NT2/D1 (cell line): ENCODE data around the gene CAMK2A.

Source experiments
- DNase-seq: peaks from one replicate; pipeline ENCODE4 v3.0.0-alpha.2; 2011; ENCODE audit warnings: low read depth, low spot score
- H3K27me3 ChIP-seq: 2 replicates; pipeline ENCODE4 v1.6.0; 2011; ENCODE audit warnings: mild to moderate bottlenecking; ENCODE audit not compliant: insufficient read length, insufficient read depth
- H3K36me3 ChIP-seq: 2 replicates; pipeline ENCODE4 v1.6.1; 2011; ENCODE audit warnings: mild to moderate bottlenecking, low read length, mixed read lengths; ENCODE audit not compliant: insufficient read depth, insufficient read length
- H3K4me1 ChIP-seq: 2 replicates; pipeline ENCODE4 v1.5.1; 2011; ENCODE audit not compliant: insufficient read depth, insufficient read length
- H3K4me3 ChIP-seq: 2 replicates; pipeline ENCODE4 v1.5.1; 2011; ENCODE audit warnings: low read depth; ENCODE audit not compliant: insufficient read length
- H3K9ac ChIP-seq: 2 replicates; pipeline ENCODE4 v1.6.0; 2011; ENCODE audit warnings: low read depth; ENCODE audit not compliant: insufficient read length
- H3K9me3 ChIP-seq: 2 replicates; pipeline ENCODE4 v1.5.1; 2011; ENCODE audit warnings: mild to moderate bottlenecking, low read length; ENCODE audit not compliant: insufficient read depth
- SUZ12 ChIP-seq: IDR thresholded peaks from 2 replicates; pipeline ENCODE4 v1.6.1; 2011; ENCODE audit not compliant: insufficient read length, insufficient read depth; ENCODE audit errors: extremely low read depth
- YY1 ChIP-seq: IDR thresholded peaks from 2 replicates; pipeline ENCODE4 v1.6.1; 2011; ENCODE audit not compliant: insufficient read length, insufficient read depth
- ZNF274 ChIP-seq: IDR thresholded peaks from 2 replicates; pipeline ENCODE4 v1.6.1; 2011; ENCODE audit warnings: mild to moderate bottlenecking, low read depth, low read length

The CAMK2A gene

GRCh38 chr5:150175536-150175935 lies 114.0 kb downstream of the CAMK2A start:
- no peak for TF ChIP-seq YY1
- TF ChIP-seq SUZ12, result no peak
- no peak for TF ChIP-seq ZNF274
- Histone ChIP-seq H3K27me3 (peaks cover 52% of the 10 kb centered on the region), H3K9ac (no peak overlapping the region), H3K4me3 (no peak overlapping the region), H3K9me3 (no peaks in the 10 kb centered on the region), H3K36me3 (no peaks in the 10 kb centered on the region), H3K4me1 (peaks cover 2% of the 10 kb centered on the region)
- DNase-seq, result no peak

GRCh38 chr5:150175076-150175475 lies 114.5 kb downstream of the CAMK2A start:
- Histone ChIP-seq H3K9ac (no peak overlapping the region), H3K4me3 (no peak overlapping the region), H3K9me3 (no peaks in the 10 kb centered on the region), H3K36me3 (no peaks in the 10 kb centered on the region), H3K4me1 (peaks cover 2% of the 10 kb centered on the region), H3K27me3 (peaks cover 56% of the 10 kb centered on the region)
- TF ChIP-seq YY1, result no peak
- no peak for TF ChIP-seq SUZ12
- TF ChIP-seq ZNF274, result no peak
- no peak for DNase-seq

- no peaks in the 10 kb centered on the region for H3K36me3 ChIP-seq
- H3K4me1 ChIP-seq, result peaks cover 2% of the 10 kb centered on the region
- TF ChIP-seq SUZ12 (no peak), YY1 (no peak), ZNF274 (no peak)
- H3K9me3 ChIP-seq, result no peaks in the 10 kb centered on the region
- no peak overlapping the region for H3K4me3 ChIP-seq
- DNase-seq, result no peak
- H3K9ac ChIP-seq, result no peak overlapping the region
- H3K27me3 ChIP-seq, result peaks cover 64% of the 10 kb centered on the region
Observed at GRCh38 chr5:150174285-150174684, 115.3 kb downstream of the CAMK2A start.

GRCh38 chr5:150173161-150173560 lies 116.4 kb downstream of the CAMK2A start:
- H3K9me3 ChIP-seq, result no peaks in the 10 kb centered on the region
- DNase-seq, result no peak
- peaks cover 2% of the 10 kb centered on the region for H3K4me1 ChIP-seq
- TF ChIP-seq SUZ12, result no peak
- no peak overlapping the region for H3K9ac ChIP-seq
- no peak overlapping the region for H3K4me3 ChIP-seq
- no peaks in the 10 kb centered on the region for H3K36me3 ChIP-seq
- peaks cover 71% of the 10 kb centered on the region for H3K27me3 ChIP-seq

GRCh38 chr5:150172556-150172955 lies 117.0 kb downstream of the CAMK2A start:
- Histone ChIP-seq H3K36me3 (no peaks in the 10 kb centered on the region), H3K9me3 (no peaks in the 10 kb centered on the region), H3K4me1 (peaks cover 2% of the 10 kb centered on the region), H3K4me3 (no peak overlapping the region), H3K27me3 (peaks cover 77% of the 10 kb centered on the region), H3K9ac (no peak overlapping the region)
- TF ChIP-seq SUZ12 (no peak), YY1 (no peak), ZNF274 (no peak)
- DNase-seq, result no peak

- H3K27me3 ChIP-seq, result peaks cover 81% of the 10 kb centered on the region
Observed at GRCh38 chr5:150172145-150172544, 117.4 kb downstream of the CAMK2A start.

More at GRCh38 chr5:150172145-150172544, 117.4 kb downstream of the CAMK2A start:
- no peaks in the 10 kb centered on the region for H3K36me3 ChIP-seq
- peaks cover 2% of the 10 kb centered on the region for H3K4me1 ChIP-seq
- DNase-seq, result no peak
- H3K9me3 ChIP-seq, result no peaks in the 10 kb centered on the region
- no peak overlapping the region for H3K9ac ChIP-seq
- no peak for TF ChIP-seq SUZ12
- TF ChIP-seq YY1, result no peak
- TF ChIP-seq ZNF274, result no peak
- H3K4me3 ChIP-seq, result no peak overlapping the region
